H1 (cell line): ENCODE results near the gene CDRT4. TPM values are rescaled to one million over a fixed set of nuclear protein-coding genes. Genes with fewer than 3 reads are reported as not detected.

ENCODE experiments used
- CTBP2 ChIP-seq: IDR thresholded peaks from 2 replicates; pipeline ENCODE4 v1.7.0; 2011; ENCODE audit warnings: borderline replicate concordance, mild to moderate bottlenecking, moderate library complexity, mixed read lengths, low read length; ENCODE audit not compliant: insufficient read depth, insufficient read length
- EZH2 ChIP-seq: fragments of 200-600 bp; sonication (generic); IDR thresholded peaks from 2 replicates; pipeline ENCODE4 v1.7.1; 2012; ENCODE audit warnings: low read depth, mild to moderate bottlenecking, moderate library complexity, low read length, inconsistent platforms; ENCODE audit not compliant: severe bottlenecking
- JUN ChIP-seq: IDR thresholded peaks from 2 replicates; pipeline ENCODE4 v1.6.1; 2011; ENCODE audit warnings: low read depth, mild to moderate bottlenecking, improper control_type of control experiment, low read length
- POLR2A ChIP-seq, 2 experiments: IDR thresholded peaks; 1 replicate in 1 of 2; 2 replicates in 1 of 2; pipeline ENCODE4 v1.6.1; 2011; ENCODE audit warnings: low read depth in 2 of 2, low read length in 2 of 2, mild to moderate bottlenecking in 2 of 2; ENCODE audit errors: control extremely low read depth in 1 of 2
- TBP ChIP-seq: IDR thresholded peaks from 2 replicates; pipeline ENCODE4 v1.6.1; 2011; ENCODE audit warnings: low read depth, low read length, improper control_type of control experiment
- polyA plus RNA-seq, 7 experiments: library from polyadenylated mRNA; depleted of rRNA in 3 of 7; stranded (reverse) in 5 of 7; unstranded in 2 of 7; fragments of >200 nt in 5 of 7; fragments of 200-250 nt in 2 of 7; gene quantifications; 1 replicate in 5 of 7; 2 replicates in 1 of 7; 4 replicates in 1 of 7; pipeline versions ENCODE4 v1.2.1 to v1.2.3, GENCODE V29; 2011 to 2013; ENCODE audit warnings: missing spikeins in 2 of 7, mixed read lengths in 2 of 7
- total RNA-seq: library from RNA; stranded (reverse); fragmentation: NEBNext Ultra II Directional; extraction: Animal tissue kit (Norgen Biotek cat#: 25700); gene quantifications from 2 replicates; pipeline ENCODE4 v1.2.1, GENCODE V29; 2021

Gene CDRT4
- total and polyA plus RNA-seq, 2 of the 8 experiments (the other 6 are each of a cell fraction or from before 2014, with no cell fraction given): 2.6 to 5.6 TPM

DNA sequence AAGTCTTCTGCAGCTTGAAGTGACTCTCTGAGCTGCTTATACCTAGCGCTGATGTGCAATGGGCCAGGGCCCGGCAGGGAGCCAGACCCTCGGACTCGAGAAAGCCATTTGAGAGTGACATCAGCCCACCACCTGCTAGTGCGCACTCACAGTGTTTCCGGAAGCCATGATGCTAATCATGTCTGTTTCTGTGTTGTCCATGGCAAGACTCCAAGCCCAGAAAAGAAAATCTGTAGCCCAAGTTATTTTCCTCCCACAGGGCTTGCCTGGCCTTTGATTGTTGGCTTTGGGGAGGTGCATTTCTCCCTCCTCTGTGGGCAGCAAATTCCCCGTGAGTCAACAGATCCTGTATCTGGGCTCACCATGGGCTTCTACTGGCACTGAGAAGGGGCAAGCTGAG is 1.8 kb upstream of the CDRT4 start (continued):
- TF ChIP-seq JUN: no peak
- TF ChIP-seq EZH2: no peak
- no peak for TF ChIP-seq TBP
- no peak for TF ChIP-seq CTBP2
- no peak for TF ChIP-seq POLR2A (IDR thresholded peaks at IDR 0.05; ENCODE audit: control extremely low read depth in 1 of 2, low read depth in 2 of 2, low read length in 2 of 2)
- TF ChIP-seq, all 59 proteins: peak for 0
